Peyer's patch (tissue), 4 donors: ENCODE results near the gene SPOCD1.

Experiments used
- POLR2A ChIP-seq, 2 donors: fragments of 450-650 bp; IDR thresholded peaks; one replicate each; pipeline ENCODE4 v1.5.1; 2017; ENCODE audit warnings: antibody characterized with exemption in 2 of 2, mild to moderate bottlenecking in 2 of 2, moderate library complexity in 2 of 2
- TF ChIP-seq, protein P1 (sequence below), 6 experiments: fragments of 450-650 bp in 4 of 6; fragments of 200-600 bp in 2 of 6; sonication (generic) in 1 of 6; IDR thresholded peaks; one replicate each; pipeline ENCODE4 v1.5.1; 2017 to 2019; ENCODE audit warnings: antibody characterized with exemption in 6 of 6, mild to moderate bottlenecking in 3 of 6, moderate library complexity in 1 of 6

DNA sequence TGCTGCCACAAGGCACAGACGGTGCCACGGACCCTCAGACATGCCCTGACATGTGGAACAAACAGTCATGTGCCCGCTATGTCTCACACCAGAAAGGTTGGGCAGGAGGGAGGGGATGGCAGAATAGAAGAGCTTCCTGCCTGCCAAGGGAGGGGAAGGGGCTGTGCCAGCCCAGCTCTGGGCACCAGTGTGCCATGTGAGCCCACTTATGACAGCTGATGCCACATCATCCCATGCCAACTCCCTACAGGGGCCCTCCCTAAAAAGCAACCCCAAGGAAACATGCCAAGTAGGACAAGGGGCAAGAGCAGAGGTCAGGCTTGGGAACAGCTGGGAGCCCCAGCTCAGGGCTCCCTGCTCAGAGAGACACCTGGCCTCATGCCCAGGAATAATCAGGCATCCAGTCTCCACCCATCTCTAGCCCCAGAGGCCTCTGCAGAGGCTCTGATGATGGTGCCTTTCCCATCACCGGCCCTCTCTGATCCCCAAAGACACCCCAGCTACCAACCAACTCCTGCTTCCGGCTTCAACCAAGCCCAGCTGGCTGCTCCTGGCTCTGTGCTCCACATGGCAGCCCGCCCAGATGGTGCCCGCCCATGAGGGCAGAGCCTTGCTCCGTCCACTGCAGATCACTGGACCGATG is 62.0 kb downstream of the SPOCD1 start:
- TF ChIP-seq, protein P1, sequence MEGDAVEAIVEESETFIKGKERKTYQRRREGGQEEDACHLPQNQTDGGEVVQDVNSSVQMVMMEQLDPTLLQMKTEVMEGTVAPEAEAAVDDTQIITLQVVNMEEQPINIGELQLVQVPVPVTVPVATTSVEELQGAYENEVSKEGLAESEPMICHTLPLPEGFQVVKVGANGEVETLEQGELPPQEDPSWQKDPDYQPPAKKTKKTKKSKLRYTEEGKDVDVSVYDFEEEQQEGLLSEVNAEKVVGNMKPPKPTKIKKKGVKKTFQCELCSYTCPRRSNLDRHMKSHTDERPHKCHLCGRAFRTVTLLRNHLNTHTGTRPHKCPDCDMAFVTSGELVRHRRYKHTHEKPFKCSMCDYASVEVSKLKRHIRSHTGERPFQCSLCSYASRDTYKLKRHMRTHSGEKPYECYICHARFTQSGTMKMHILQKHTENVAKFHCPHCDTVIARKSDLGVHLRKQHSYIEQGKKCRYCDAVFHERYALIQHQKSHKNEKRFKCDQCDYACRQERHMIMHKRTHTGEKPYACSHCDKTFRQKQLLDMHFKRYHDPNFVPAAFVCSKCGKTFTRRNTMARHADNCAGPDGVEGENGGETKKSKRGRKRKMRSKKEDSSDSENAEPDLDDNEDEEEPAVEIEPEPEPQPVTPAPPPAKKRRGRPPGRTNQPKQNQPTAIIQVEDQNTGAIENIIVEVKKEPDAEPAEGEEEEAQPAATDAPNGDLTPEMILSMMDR (IDR thresholded peaks at IDR 0.05), result no peak
- peak in 1 of 2 donors; percentile 30 for TF ChIP-seq POLR2A (IDR thresholded peaks at IDR 0.05)
